ENCODE measurements around the gene MBD4.

The MBD4 gene

DNA sequence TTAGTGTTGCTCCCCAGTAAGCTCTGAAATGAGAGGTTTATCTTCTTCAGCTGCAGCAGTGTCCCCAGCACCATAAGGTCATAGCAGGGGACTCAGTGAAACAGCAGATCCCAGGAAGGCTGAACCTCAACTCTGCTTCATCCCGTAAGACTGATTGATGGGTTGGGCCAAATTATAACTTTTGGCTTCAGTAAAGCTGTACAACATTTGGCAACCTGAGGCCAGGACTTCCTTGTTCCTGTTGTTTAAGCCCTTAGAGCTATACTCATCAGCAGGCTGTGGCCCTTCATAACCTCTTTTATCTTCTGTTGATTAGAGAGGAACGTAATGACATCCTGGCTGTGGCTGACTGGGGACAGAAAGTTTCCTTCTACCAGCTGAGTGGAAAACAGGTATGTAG lies 29.3 kb upstream of the MBD4 start:
- in situ Hi-C loops (cut with MboI; ENCODE audit: low pct_unique_long_range_greater_than_20kb, low sequenced_read_pairs) = no loop called here

DNA sequence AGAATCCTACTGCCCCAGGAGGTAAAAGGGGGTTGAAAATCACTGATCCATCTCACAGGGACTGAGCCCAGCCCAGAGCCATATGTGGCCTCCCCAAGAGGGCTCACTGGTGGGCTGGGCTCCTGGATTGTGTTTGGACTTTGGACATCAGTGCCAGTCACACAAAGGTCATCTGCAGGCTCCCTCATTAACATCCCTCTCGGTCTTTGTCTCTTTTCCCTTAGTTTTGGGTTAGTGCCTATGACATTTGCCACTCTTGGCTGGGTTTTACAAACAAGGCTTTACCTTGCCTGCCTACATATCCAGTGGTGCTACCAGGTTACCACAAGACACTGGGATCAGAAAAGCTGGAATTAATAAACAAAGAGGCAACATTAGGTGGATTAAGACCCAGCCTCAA lies 28.2 kb upstream of the MBD4 start:
- in situ Hi-C loops (cut with MboI; ENCODE audit: low pct_unique_long_range_greater_than_20kb, low sequenced_read_pairs) = no loop called here
- DNase-seq = no peak

More for the DNA sequence above, 29.3 kb upstream of the MBD4 start:
- no peak for DNase-seq

DNA sequence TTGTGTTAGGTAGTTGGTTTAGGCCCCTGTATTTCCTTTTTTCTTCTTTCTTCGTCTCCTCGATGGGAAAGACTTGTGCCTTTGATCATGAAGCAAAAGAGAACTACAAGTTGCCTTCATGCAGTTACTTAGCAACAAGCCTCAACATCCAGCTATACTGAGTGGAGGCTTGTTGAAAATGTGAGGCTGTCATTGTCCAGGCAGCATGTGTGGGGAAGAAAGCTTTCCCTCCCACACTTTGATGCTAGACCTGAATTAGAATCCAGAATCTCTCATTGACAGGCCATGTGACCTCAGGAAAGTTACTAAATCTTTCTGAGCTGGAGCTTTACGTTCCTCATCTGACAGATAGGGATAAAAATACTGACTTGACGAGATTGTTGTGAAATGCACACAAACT lies 24.0 kb upstream of the MBD4 start:
- in situ Hi-C loops (cut with MboI; ENCODE audit: low pct_unique_long_range_greater_than_20kb, low sequenced_read_pairs) = no loop called here
- no peak for DNase-seq

GRCh38 chr3:129463094-129463493 lies 23.3 kb upstream of the MBD4 start:
- DNase-seq = no peak
- in situ Hi-C loops (cut with MboI; ENCODE audit: low pct_unique_long_range_greater_than_20kb, low sequenced_read_pairs) = no loop called here

GRCh38 chr3:129462361-129462968 lies 22.7 kb upstream of the MBD4 start:
- no peak for DNase-seq
- in situ Hi-C loops (cut with MboI; ENCODE audit: low pct_unique_long_range_greater_than_20kb, low sequenced_read_pairs) = no loop called here

GRCh38 chr3:129461461-129462146 lies 21.9 kb upstream of the MBD4 start:
- in situ Hi-C loops (cut with MboI; ENCODE audit: low pct_unique_long_range_greater_than_20kb, low sequenced_read_pairs) = no loop called here
- no peak for DNase-seq

DNA sequence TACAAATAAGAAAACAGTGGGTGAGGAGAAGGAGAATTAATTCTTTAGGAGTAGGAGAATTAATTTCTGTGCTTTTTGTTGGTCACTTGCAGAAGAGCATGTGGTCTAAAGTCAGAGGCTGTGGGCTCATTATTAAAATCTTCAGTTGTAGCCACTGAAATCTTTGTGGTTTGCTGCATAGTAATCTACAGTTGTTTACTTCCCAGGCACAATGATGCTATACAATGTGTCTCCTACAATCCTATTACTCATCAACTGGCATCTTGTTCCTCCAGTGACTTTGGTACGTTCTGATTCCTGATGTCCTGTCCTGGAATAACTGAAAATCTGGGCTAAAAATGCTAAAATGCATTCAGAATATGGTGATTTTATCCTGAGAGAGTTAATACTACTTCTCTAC lies 21.3 kb upstream of the MBD4 start:
- in situ Hi-C loops (cut with MboI; ENCODE audit: low pct_unique_long_range_greater_than_20kb, low sequenced_read_pairs) = no loop called here
- no peak for DNase-seq

DNA sequence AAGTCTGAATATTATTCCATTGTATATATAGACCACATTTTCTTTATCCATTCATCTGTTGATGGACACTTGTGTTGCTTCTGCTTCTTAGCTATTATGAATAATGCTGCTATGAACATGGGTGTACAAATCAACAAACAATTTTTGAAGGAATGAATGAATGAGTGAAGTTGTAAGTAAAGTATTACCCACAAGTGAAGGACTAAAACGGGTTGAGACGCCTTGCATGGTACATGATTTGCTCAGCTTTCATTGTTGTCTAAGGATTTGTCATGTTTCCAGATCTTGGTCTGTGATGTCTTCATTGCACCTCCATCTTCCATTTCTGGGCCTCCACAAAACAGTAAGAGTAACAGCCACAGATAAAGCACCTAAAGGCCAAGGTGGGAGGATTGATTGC lies 20.8 kb upstream of the MBD4 start:
- in situ Hi-C loops (cut with MboI; ENCODE audit: low pct_unique_long_range_greater_than_20kb, low sequenced_read_pairs) = no loop called here
- DNase-seq = no peak

DNA sequence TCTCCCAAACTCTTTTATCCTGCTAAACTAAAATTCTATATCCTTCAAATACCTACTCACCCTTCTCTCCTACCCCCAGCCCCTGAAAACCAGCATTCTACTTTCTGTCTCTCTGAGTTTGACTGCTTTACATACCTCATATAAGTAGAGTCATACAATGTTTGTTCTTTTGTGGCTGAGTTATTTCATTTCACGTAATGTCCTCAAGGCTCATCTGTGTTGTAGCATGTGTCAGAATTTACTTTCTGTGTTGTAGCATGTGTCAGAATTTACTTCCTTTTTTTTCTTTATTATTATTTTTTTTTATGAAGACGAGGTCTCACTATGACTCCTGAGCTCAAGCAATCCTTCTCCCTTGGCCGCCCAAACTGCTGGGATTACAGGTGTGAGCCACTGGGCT lies 20.4 kb upstream of the MBD4 start:
- in situ Hi-C loops (cut with MboI; ENCODE audit: low pct_unique_long_range_greater_than_20kb, low sequenced_read_pairs) = no loop called here
- no peak for DNase-seq

GRCh38 chr3:129453732-129454131 lies 14.0 kb upstream of the MBD4 start:
- DNase-seq = no peak
- in situ Hi-C loops (cut with MboI; ENCODE audit: low pct_unique_long_range_greater_than_20kb, low sequenced_read_pairs) = no loop called here

DNA sequence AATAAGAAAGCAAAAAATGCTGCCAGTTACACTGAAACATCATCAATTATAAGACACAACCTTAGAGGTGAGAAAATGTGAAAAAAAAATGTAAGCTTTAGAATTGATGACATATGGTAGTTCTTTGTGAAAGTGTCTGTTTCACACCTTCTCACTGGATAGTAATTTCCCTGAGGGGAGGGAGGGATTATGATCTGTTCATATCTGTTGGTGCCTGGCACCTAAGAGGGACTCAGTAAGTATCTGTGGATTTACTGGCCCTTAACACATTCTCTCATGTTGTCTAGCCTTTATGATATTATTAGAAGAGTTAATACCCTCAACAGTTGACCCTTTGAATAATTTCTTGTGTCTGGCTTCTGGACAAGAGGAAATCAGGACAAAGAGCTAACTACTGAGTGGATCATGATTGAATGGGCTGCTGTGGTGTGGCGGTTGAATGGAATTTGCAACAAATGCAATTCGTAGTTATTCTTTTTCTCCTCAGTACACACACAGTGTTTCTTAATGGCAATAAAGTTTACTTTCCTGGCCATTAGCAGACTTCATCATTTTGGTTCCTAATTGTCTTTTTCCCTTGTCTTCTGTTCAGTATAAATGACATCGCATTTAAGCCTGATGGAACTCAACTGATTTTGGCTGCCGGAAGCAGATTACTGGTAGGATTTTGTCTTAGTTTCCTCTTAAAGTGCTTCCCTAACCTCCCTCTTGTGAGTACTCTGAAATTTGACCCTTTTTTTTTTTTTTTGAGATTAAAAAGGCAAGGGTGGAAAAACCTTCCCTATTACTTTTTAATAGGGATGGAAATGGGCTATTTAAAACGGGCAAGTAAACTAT lies 9.7 kb upstream of the MBD4 start:
- in situ Hi-C loops (cut with MboI; ENCODE audit: low pct_unique_long_range_greater_than_20kb, low sequenced_read_pairs) = no loop called here
- peak; percentile 83 for DNase-seq

- no peak for DNase-seq
- in situ Hi-C loops (cut with MboI; ENCODE audit: low pct_unique_long_range_greater_than_20kb, low sequenced_read_pairs) = no loop called here
These were observed 8.6 kb upstream of the MBD4 start for GRCh38 chr3:129448186-129448895.

GRCh38 chr3:129446926-129447325 lies 7.2 kb upstream of the MBD4 start:
- DNase-seq = no peak
- in situ Hi-C loops (cut with MboI; ENCODE audit: low pct_unique_long_range_greater_than_20kb, low sequenced_read_pairs) = no loop called here

- in situ Hi-C loops (cut with MboI; ENCODE audit: low pct_unique_long_range_greater_than_20kb, low sequenced_read_pairs) = no loop called here
- no peak for DNase-seq
These were observed 5.7 kb upstream of the MBD4 start for GRCh38 chr3:129445471-129445870.

GRCh38 chr3:129442947-129443346 lies 3.2 kb upstream of the MBD4 start:
- no peak for DNase-seq
- in situ Hi-C loops (cut with MboI; ENCODE audit: low pct_unique_long_range_greater_than_20kb, low sequenced_read_pairs) = no loop called here

DNA sequence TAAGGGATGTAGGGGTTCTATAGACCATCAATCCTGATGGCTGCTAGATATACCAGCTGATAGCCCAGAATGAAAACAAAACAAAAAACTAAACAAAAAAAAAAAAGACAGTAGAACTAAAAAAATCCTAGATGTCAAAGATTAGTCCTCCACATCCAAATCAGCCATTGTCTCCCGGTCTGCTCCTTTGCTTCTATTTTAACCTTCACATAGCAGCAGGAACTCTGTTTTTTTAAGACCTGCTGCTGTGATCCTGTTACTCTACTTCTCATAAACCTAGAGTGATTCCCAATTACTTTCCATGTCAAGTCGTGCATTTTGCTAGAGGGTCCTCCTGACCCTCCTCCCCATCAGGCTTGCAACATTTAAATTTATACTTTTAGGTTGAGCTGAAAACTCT lies 2.7 kb upstream of the MBD4 start:
- in situ Hi-C loops (cut with MboI; ENCODE audit: low pct_unique_long_range_greater_than_20kb, low sequenced_read_pairs) = no loop called here
- DNase-seq = no peak

GRCh38 chr3:129441782-129442181 lies 2.0 kb upstream of the MBD4 start:
- in situ Hi-C loops (cut with MboI; ENCODE audit: low pct_unique_long_range_greater_than_20kb, low sequenced_read_pairs) = no loop called here
- peak; percentile 37 for DNase-seq

- DNase-seq = peak; percentile 16
These were observed 1.5 kb upstream of the MBD4 start for GRCh38 chr3:129441215-129441614.

DNA sequence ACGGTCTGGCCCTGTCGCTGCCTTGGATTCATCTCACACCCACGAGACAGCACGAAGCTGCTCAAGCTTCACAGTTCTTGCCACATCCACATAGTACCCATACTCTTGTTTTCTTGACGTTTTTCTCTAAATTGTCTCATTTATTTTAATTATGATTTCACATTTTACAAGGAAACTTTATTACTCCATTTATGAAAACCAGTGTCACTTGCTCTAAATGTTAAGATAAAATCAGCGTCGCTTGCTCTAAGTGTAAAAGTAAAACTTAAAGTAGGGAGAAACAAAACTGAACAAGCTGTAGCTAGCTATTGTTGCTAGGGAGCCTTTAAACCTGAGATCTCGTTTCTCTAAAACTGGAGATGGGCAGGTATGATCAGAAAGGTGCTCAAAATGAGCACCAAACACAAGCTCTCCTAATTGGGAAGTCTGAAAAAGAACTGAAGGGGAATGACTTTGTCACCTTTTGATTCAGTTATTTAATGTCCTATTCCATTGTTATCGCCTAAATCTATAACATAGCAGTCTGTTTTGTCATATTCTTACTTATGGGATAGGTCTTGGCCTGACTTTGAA lies 956 bp upstream of the MBD4 start:
- no peak for DNase-seq
- in situ Hi-C loops (cut with MboI; ENCODE audit: low pct_unique_long_range_greater_than_20kb, low sequenced_read_pairs) = no loop called here

More at GRCh38 chr3:129441215-129441614, 1.5 kb upstream of the MBD4 start:
- in situ Hi-C loops (cut with MboI; ENCODE audit: low pct_unique_long_range_greater_than_20kb, low sequenced_read_pairs) = no loop called here
